Measurements from ENCODE around the gene ATAD1.
"Not testable (repeated sequence)": the region's sequence is repeated elsewhere in the genome, so short reads cannot be mapped to it uniquely, and the experiment has no call there.

Gene ATAD1

DNA sequence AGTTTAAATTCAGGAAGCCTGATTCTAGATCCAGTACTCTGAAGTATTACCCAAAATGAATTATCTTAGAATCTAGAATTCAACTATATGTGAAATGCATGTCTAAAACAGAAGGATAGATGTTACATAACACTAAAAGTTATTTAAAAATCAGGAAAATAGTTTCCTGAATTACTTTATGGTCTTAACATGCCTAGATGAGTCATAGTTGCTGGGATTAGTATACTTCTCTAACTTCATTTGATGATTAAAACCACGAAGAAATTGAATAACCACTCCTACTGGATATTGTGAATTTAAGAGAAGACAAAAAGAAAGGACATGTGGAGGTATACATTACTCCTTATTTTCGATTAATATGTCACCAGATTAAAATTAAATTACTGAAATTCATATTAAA lies 65.5 kb downstream of the ATAD1 start:
- FAIRE-seq = no peak

DNA sequence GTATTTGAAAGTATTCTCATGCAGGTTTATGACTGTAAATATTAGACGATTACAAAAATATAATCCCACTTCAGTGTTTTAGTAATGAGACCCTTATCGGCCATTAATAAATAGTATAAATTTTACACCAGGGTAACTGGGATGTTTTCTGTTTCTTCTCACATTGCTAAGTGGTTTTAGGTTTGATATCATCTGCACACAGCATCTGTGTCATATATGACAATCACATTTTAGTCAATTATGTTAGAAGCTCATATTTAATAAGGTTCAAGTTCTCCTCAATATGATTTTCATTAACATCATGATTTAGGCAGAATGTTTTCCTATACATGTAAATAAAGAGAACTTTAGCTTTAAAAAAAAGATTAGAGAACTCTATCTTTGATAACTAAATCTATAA lies 66.8 kb downstream of the ATAD1 start:
- no peak for FAIRE-seq

DNA sequence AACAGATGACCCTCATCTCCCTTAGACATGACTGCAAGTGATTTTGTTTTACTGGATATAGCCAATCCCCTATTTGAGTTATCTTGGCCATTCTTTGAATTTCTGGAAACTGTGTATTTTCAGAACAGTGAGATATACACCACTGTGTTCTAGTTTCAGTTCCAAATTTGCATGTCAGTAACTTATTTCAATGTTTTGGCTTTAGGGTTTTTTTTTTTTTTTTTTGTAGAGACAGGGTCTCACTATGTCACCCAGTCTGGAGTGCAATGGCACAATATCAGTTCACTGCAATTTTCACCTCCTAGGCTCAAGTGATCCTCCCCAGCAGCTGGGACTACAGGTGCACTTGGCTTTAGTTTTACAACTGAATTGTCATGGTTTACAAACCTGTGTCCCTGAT lies 67.2 kb downstream of the ATAD1 start:
- no peak for FAIRE-seq

DNA sequence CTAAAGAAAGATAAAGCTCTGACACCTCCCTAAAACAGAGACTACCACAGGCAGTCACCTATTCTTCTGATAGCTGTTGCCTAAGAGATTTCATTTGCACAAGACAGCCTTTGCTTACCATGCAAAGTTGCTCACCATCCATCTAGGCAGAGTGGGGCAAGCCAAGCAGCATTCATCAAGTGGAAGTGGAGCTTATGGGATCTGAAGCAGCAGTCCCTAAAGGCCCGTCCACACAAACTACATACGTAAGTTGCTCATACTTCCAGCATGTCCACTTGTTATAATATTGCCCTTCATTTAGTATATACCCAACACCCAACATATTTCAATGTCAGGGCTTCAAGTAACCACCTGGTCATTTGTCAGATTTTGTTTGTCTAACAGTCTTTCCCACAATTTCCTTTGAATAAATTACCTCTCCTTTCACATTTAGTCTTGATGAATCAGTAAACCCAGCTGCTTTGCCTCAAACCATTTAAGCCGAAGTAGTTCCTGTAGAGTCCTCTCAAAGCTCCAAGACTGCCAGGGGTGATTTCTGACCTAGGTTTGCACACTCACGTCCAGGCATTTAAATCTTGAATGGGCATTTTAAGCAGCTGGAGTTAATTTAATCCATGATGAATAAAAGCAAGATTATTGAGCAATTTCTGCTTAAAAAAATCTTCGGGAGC lies 67.9 kb downstream of the ATAD1 start:
- no peak for FAIRE-seq

DNA sequence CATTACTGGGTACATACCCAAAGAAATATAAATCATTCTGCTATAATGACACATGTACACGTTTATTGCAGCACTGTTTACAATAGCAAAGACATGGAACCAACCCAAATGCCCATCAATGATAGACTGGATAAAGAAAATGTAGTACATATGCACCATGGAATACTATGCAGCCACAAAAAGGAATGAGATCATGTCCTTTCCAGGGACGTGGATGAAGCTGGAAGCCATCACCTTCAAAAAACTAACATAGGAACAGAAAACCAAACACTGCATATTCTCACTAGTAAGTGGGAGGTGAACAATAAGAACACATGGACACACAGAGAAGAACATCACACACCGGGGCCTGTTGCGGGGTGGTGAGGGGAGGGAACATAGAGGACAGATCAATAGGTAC lies 69.8 kb downstream of the ATAD1 start:
- FAIRE-seq = not testable (repeated sequence)

DNA sequence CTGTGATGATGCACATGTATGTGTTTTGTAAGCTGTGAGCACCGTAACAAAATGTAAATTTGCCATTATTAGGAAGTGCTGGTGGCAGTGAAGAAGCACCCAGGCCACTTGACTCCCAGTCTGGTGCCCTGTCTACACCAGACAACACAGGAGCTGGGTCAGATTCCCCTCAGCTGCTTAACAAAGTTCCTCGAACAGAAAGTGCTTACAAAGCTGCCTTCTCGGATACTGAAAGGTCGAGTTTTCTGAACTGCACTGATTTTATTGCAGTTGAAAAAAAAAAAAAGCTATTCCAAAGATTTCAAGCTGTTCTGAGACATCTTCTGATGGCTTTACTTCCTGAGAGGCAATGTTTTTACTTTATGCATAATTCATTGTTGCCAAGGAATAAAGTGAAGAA lies 71.1 kb downstream of the ATAD1 start:
- FAIRE-seq = no peak

DNA sequence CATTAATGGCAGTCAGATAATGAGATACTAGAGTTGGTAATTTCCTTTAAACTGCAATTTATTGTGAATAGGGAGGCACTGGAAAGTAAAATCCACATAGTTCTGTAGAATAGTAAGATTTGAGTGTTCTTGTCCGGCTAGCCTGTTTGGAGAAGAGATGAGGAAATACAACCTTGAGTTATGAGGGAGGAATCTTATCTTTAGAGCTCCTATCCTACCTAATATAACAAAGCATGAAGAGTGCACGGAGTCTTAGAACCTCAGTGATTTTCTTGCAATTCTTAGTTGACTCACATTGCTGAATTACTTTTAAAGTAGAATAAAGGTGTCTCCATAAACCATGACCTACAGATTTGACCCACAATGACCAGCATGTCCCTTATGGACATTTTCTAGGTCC lies 73.4 kb downstream of the ATAD1 start:
- no peak for FAIRE-seq

DNA sequence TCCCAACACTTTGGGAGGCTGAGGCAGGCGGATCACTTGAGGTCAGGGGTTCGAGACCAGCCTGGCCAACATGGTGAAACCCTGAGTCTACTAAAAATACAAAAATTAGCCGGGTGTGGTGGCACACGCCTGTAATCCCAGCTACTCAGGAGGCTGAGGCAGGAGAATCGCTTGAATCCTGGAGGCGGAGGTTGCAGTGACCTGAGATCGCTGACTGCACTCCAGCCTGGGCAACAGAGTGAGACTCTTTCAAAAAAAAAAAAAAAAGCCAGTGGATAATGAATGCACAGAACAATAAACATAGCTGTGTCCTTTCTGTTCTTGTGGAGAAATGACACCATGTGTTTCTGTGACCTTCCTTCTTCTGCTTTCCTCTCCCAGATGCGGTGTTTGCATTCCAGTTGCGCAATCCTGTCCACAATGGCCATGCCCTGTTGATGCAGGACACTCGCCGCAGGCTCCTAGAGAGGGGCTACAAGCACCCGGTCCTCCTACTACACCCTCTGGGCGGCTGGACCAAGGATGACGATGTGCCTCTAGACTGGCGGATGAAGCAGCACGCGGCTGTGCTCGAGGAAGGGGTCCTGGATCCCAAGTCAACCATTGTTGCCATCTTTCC lies 74.9 kb downstream of the ATAD1 start:
- not testable (repeated sequence) for FAIRE-seq

DNA sequence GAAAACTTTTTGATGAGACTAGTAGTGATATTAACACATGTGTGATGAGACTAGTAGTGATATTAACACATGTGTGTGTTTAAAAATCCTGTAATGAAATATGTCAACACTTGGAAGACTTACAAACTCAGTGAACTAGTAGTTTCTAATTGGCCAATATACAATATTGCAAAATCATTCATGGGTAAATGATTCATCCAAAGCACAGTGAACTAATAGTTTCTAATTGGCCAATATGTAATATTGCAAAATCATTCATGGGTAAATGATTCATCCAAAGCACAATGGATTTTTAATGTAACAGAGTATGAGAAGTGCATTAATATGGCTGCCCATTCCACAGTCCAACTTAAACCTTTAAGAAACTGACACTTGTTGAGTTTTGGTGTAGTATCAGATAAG lies 77.8 kb downstream of the ATAD1 start:
- no peak for FAIRE-seq

DNA sequence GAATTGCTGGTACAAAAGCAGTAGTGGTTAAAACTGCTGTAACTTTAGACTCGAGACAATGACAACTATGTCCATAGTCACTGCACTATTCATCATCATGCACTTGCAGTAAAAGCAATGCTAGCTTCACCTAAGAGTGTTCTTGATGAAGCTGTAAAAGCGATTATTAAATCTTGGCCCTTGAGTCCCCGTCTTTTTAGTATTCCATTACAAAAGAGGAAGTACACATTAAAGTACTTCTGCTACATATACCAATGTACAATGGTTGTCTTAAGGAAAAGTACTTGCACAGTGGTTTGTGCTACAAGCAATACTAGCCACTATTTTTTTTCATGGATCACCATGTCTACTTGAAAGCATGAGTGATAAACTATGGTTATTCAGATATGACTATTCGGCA lies 78.3 kb downstream of the ATAD1 start:
- FAIRE-seq = no peak

DNA sequence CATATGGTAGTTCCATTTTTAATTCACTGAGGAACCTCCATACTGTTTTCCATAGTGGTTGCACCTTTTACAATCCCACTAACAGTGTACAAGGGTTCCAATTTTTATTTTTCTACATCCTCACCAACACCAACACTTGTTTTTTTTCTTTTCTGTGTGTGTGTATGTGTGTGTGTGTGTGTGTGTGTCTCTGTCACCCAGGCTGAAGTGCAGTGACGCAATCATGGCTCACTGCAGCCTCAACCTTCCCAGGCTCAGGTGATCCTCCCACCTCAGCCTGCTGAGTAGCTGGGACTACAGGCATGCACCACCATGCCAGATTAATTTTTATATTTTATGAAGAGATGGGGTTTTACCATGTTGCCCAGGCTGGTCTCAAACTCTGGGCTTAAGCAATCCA lies 79.8 kb downstream of the ATAD1 start:
- not testable (repeated sequence) for FAIRE-seq

DNA sequence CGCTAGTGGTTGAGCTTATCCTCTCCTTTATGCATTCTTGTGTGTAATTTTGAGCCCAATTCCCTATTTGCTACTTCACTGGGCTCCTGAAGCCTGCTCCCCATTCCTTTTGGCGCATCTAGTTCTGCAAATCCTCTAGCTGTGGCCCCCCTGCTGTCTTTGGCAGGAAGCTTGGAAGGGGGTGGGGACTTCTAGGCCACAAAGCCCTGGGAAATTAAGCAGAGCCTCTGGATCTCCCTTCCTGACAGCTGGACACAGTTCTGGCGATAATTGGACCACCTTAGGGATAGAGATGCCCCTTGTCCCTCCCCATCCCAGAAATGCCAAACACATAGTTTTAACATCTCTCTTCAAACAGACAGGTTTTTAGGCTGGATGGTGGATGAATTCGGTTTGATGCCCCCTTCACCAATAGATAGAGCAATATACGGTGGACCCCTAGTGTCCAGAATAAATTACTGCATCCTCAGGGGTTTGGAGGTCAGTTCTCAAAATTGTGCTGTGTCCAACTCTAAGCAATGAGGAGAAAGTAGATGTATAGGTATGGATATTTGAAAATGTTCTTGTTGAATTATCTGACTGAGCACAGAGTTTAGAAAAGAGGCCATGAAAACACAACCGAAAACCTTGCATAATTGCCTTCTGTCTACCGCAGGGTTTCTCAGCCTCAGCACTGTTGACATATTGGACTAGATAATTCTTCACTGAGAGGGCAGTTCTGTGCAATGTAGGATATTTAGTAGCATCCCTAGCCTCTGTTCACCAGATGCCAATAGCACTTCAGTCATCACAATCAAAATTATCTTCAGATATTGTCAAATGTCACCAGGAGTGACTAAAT lies 82.8 kb downstream of the ATAD1 start:
- peak; percentile 61 for FAIRE-seq

DNA sequence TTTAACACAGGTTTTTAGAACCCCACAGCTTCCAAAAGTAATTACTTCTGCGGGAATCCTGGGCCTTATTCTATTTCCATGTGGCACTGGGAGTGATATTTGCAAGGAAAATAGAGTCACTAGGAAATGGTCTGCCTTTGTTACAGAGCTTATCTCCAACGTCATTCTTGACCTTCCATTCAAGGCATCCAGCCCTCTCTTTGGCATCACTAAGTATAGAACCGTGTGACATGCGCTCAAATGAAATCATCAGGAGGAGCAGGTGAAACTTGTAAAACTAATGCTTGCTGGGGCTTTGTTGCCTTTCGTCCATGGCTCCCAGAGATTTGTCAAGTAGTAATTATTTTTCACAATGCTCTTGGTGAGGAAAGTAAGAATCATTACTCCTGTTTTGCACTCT lies 84.9 kb downstream of the ATAD1 start:
- FAIRE-seq = no peak

DNA sequence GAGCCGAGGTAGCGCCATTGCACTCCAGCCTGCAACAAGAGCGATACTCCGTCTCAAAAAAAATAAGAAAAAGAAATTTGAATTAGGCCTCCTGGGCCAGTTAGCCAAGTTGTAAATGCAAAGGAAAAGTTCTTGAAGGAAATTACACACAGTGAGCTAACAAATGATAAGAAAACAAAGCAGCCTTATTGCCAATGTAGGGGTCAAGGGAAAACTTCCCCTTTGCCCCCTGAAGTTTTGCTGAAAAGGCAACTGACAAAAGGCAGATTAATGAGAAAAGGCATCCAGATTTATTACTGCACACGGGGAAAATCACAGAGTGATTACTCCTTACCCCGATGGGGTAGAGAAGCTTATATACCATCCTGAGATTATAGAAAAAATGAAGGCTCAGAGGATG lies 88.1 kb downstream of the ATAD1 start:
- FAIRE-seq = no peak

DNA sequence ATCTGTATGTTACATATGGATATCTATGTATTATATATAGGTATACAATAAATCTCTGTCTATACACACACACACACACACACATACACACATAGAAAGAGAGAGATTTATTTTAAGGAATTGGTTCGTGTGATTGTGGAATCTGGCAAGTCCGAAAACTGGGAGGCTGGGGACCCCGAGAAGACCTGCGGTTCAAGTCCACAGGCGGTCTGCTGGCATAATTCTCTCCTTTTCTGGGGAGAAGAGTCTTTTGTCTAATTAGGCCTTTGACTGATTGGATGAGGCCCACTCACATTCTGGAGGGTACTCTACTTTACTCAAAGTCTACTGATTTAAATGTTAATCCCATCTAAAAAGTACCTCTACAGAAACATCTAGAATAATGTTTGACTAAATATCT lies 93.2 kb downstream of the ATAD1 start:
- FAIRE-seq = no peak

DNA sequence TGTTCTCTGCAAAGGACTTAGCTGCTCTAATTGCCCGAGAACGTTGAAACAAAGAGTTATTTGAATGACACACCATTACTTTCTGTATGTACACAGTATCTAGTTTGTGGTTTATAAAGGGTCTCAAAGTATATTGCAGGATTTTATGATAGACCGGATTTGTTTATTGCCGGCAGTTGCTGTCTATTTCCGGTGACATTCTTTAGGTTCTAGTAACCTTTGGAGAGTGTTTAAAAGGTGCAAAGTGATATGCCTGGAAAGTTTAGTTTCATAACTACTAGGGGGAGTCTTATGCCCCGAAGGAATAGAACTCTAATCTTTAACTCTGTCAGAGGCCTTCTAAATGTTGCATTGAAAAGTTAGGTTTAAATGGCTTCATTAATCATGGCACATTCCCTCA lies 94.5 kb downstream of the ATAD1 start:
- no peak for FAIRE-seq

DNA sequence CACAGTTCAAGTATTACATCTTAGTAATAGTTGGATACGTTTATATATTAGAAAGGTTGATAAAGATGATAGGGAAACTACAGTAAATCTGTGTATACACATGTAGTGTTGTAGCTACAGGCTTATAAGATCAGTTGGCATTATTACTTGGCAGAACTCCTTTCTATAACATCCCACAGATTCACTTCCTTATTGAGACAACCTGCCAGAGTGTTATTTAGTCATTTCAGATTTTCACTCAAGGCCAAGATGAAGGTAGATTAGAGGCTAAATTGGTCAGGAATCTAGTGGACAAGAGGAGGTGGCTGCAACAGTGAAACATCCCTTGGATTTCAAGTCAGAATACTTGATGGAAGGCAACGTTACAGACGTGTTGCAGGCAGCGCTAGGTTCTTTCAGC lies 95.3 kb downstream of the ATAD1 start:
- FAIRE-seq = no peak

DNA sequence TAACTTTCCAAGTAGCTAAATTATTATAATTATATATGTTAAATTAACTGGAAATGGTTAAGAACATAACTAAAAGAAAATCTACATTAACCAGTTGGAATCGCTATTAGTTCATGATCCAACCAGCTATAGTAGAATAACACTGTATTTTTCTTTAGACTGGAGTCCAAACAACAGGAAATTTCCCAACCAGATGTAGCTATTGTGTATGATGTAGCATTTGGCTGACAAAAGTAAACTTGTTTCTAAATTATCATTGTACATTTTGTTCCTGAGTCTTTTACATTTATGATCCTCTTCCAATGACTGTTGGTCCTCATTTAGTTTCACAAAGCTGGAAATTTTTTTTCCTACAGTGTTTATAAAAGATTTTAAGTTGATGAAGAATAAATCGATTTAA lies 96.2 kb downstream of the ATAD1 start:
- no peak for FAIRE-seq

DNA sequence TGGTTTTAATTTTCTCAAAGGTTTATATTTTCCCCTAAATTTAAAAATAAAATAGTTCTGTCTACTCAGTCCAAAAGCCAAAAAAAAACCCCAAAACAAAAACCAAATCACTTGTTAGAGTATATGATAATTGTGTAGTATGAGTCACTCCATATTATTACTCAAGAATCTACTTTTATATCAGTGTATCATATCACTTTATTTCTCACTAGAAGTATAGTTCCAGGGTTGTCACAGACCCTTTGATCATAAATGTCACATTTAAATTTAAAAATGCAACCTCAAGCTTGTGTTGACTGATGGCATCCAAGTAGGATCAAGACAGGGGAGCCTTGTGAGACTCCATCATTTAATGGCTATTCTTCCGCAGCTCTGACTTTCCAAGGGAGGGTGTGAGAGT lies 97.4 kb downstream of the ATAD1 start:
- no peak for FAIRE-seq

DNA sequence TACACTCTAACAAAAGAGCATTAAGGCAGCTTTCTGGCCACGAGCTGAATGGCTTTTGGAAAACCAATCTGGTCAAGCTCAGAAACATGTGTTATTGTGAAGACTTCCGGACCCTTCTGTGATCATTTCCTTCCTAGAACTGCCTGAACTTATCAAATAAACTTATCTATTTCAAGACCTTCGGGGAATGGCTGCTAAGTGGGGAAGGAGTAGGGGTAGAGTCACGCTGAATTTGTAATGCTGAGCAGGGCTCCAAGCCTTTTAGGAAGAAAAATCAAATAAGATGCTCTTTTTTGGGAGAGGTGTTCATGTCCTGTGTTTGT lies 101.7 kb downstream of the ATAD1 start:
- FAIRE-seq = no peak

DNA sequence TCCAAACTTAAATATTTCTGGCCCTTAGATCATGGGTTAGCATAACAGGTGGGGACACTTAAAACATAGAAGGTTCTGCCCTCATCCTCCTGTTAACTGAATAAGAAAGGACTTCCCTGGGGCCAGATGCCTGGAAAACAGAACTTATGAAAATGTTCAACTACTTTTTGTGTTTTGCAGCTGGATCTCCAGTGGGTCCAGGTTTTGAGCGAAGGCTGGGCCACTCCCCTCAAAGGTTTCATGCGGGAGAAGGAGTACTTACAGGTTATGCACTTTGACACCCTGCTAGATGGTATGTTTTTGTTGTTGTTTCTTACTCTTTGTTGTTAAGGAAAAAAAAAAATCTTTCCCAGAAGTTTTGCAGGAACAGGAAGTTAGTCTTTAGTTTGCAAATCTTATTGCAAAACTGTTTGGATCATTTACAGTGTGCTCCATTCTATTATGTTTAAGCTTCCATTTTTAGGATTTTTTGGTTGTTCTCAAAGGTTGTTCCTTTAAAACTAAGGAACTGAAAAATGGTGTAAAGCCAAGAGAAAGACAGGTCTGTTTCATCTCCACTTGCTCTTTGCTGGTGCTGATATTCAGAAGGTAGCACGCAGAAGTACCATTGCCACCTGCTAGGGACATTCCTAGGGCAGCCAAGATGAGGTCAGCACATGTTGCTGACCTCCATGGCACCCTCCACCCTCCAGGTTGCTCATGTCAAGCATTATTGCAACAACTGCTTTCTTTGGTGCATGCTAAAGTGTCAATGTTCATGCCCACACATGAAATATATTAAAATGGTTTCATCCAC lies 102.3 kb downstream of the ATAD1 start:
- FAIRE-seq = no peak

DNA sequence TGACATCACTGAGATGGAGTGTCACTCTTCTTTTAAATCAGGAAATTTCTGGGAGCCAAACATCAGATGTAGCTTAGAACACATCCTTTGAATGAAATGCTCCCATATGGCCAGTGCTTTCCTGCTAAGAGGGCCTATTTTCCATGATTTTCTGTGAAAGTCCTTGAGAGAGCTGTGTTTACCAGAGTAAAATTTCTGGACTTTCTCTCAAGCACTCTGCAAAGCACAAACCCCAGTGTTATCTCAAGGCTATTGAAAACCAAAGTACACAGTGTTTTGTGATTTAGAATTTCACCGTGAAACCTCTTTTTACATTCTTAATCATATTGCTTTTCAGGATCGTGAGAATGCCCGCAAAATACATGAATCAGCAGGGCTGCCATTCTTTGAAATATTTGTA lies 104.3 kb downstream of the ATAD1 start:
- FAIRE-seq = no peak

DNA sequence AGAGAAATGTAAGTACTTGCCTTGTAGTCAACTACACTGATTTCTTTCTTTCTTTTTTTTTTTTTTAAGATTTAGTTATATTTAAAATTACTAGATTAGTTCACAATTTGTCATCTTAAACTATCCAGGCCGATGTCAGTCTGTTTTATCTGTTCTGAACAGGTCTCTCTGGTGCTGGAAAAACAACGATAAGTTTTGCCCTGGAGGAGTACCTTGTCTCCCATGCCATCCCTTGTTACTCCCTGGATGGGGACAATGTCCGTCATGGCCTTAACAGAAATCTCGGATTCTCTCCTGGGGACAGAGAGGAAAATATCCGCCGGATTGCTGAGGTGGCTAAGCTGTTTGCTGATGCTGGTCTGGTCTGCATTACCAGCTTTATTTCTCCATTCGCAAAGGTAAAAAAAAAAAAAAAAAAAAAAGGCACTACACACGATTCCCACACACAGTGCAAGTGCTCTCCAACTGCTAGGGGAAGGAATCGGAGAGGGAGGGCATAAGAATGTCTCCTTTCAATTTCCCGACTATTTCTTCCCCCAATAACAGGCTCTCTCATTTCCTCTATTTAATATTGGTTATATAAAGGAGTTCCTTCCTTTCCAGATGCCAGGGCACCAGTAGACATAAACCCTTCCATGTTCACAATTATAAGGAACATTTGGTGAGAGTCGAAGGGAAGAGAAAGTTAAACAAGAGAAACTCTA lies 105.0 kb downstream of the ATAD1 start:
- no peak for FAIRE-seq

Measured in G401.6 (cell line).